ENCODE measurements around the gene ADRA2B. TPM values are rescaled to one million over a fixed set of nuclear protein-coding genes. Genes with fewer than 3 reads are reported as not detected.
"Not testable (repeated sequence)": the region's sequence is repeated elsewhere in the genome, so short reads cannot be mapped to it uniquely, and the experiment has no call there.

Gene ADRA2B
- total and polyA plus RNA-seq, 2 donors (not counting 3 experiments of a cell fraction or from before 2014, with no cell fraction given): not detected

- POLR2A ChIA-PET: no interaction called here
- CTCF ChIA-PET: interaction anchor here (6.0 kb wide), 1 partner anchor 33 kb away, joined by 208 read pairs; no protein-coding TSS in a partner anchor
- Histone ChIP-seq H3K4me3 (replicated peaks in 1 of 3; ENCODE audit: insufficient read depth in 1 of 3, low read depth in 1 of 3, low read length in 3 of 3) (no peak overlapping the region), H3K27ac (ENCODE audit: insufficient read depth, low read depth, low read length) (no peak overlapping the region), H4K20me1 (replicated peaks; ENCODE audit: control insufficient read depth, extremely low read depth, insufficient read depth, low read length) (no peaks in the 10 kb centered on the region), H3K36me3 (ENCODE audit: control insufficient read depth in 2 of 2, extremely low read depth in 1 of 2, insufficient read depth in 2 of 2, low read length in 2 of 2) (no peaks in the 10 kb centered on the region), H2AFZ (ENCODE audit: low read depth, low read length) (no peak overlapping the region), H3K9ac (replicated peaks; ENCODE audit: extremely low read depth, insufficient read depth, low read length) (no peak overlapping the region), H3K9me3 (replicated peaks; ENCODE audit: control insufficient read depth, insufficient read depth, low read length) (no peaks in the 10 kb centered on the region), H3K27me3 (ENCODE audit: control insufficient read depth in 2 of 2, insufficient read depth in 2 of 2, low read length in 2 of 2) (peaks cover 0 to 1% of the 10 kb centered on the region in 2 experiments), H3K4me1 (ENCODE audit: control insufficient read depth, extremely low read depth, insufficient read depth, low read length) (no peaks in the 10 kb centered on the region), H3K79me2 (ENCODE audit: control insufficient read depth, insufficient read depth, low read length) (no peaks in the 10 kb centered on the region), H3K9me1 (replicated peaks; ENCODE audit: control insufficient read depth, extremely low read depth, insufficient read depth, low read length) (no peaks in the 10 kb centered on the region), H3K4me2 (ENCODE audit: insufficient read depth, low read length) (no peak overlapping the region)
- intact Hi-C loops (cut with micrococcal nuclease): no loop called here
- dilution Hi-C loops (cut with MboI; ENCODE audit: extremely low pct_ligation_motif_present, low sequenced_read_pairs): no loop called here
- TF ChIP-seq CTCF (IDR thresholded peaks at IDR 0.05; ENCODE audit: extremely low read depth in 1 of 2, insufficient read depth in 1 of 2, low read depth in 1 of 2, low read length in 2 of 2) (no peak), FOS (IDR thresholded peaks at IDR 0.05; ENCODE audit: borderline replicate concordance, insufficient read depth, low read length) (no peak), POLR2AphosphoS5 (IDR thresholded peaks at IDR 0.05; ENCODE audit: insufficient read depth, low read depth, low read length) (no peak), MYC (IDR thresholded peaks at IDR 0.05; ENCODE audit: low read depth, low read length) (no peak), MAX (IDR thresholded peaks at IDR 0.05; ENCODE audit: insufficient read depth, insufficient read length) (no peak), EZH2 (IDR thresholded peaks at IDR 0.05; ENCODE audit: borderline replicate concordance, low read depth, low read length, severe bottlenecking) (no peak), POLR2A (IDR thresholded peaks at IDR 0.05; ENCODE audit: low read depth, low read length) (no peak), JUN (IDR thresholded peaks at IDR 0.05; ENCODE audit: borderline replicate concordance, insufficient read depth, insufficient read length, low read depth) (no peak), GATA2 (IDR thresholded peaks at IDR 0.05; ENCODE audit: insufficient read depth, insufficient read length, low read depth, low read length) (no peak)
- DNase-seq (ENCODE audit: low read depth, low spot score) (no peak), FAIRE-seq (no peak)
- no TSS peak for BruUV-seq (replicated peaks)
Observed at GRCh38 chr2:96142217-96143113, 26.1 kb upstream of the ADRA2B start.

- intact Hi-C loops (cut with micrococcal nuclease); H3K9ac ChIP-seq (replicated peaks; ENCODE audit: extremely low read depth, insufficient read depth, low read length); FAIRE-seq; POLR2A ChIA-PET; dilution Hi-C loops (cut with MboI; ENCODE audit: extremely low pct_ligation_motif_present, low sequenced_read_pairs); H3K36me3 ChIP-seq (ENCODE audit: control insufficient read depth in 2 of 2, extremely low read depth in 1 of 2, insufficient read depth in 2 of 2, low read length in 2 of 2); H3K27ac ChIP-seq (ENCODE audit: insufficient read depth, low read depth, low read length); H3K27me3 ChIP-seq (ENCODE audit: control insufficient read depth in 2 of 2, insufficient read depth in 2 of 2, low read length in 2 of 2); DNase-seq (ENCODE audit: low read depth, low spot score); H4K20me1 ChIP-seq (replicated peaks; ENCODE audit: control insufficient read depth, extremely low read depth, insufficient read depth, low read length); H3K9me3 ChIP-seq (replicated peaks; ENCODE audit: control insufficient read depth, insufficient read depth, low read length); H3K4me3 ChIP-seq (replicated peaks in 1 of 3; ENCODE audit: insufficient read depth in 1 of 3, low read depth in 1 of 3, low read length in 3 of 3); H3K9me1 ChIP-seq (replicated peaks; ENCODE audit: control insufficient read depth, extremely low read depth, insufficient read depth, low read length); H3K79me2 ChIP-seq (ENCODE audit: control insufficient read depth, insufficient read depth, low read length); H2AFZ ChIP-seq (ENCODE audit: low read depth, low read length); H3K4me1 ChIP-seq (ENCODE audit: control insufficient read depth, extremely low read depth, insufficient read depth, low read length); BruUV-seq (replicated peaks); H3K4me2 ChIP-seq (ENCODE audit: insufficient read depth, low read length): not testable (repeated sequence)
- CTCF ChIA-PET: interaction anchor here (6.0 kb wide), 1 partner anchor 33 kb away, joined by 208 read pairs; no protein-coding TSS in a partner anchor
Observed at GRCh38 chr2:96141624-96141967, 25.2 kb upstream of the ADRA2B start.

Data from endothelial cell of umbilical vein (primary cell).